Naive B cell (primary cell): Measurements from ENCODE around the gene TRMT10C. TPM values are rescaled to one million over a fixed set of nuclear protein-coding genes. Genes with fewer than 3 reads are reported as not detected.
A peak's percentile ranks its signal among the peaks of the same experiment; 100 is the strongest.
"Not testable (repeated sequence)": the region's sequence is repeated elsewhere in the genome, so short reads cannot be mapped to it uniquely, and the experiment has no call there.

Experiments used
- ATAC-seq, 2 donors: fragments of 150-1000 bp; cut with Tn5 transposase; 2 replicates each; pipeline ENCODE4 v1.10.0; 2021; ENCODE audit warnings: low read depth in 2 of 2, mild to moderate bottlenecking in 2 of 2, moderate library complexity in 2 of 2
- DNase-seq: peaks from one replicate; pipeline ENCODE4 v3.0.0; 2022
- H3K27ac Mint-ChIP-seq, 6 donors: one replicate each; pipeline ENCODE4 v1.8.0; 2020 to 2022; ENCODE audit warnings: mild to moderate bottlenecking in 6 of 6, mixed read lengths in 6 of 6, moderate library complexity in 5 of 6, inconsistent platforms in 2 of 6
- H3K27me3 Mint-ChIP-seq, 3 donors: one replicate each; pipeline ENCODE4 v1.8.0; 2021 to 2022; ENCODE audit warnings: mixed read lengths in 3 of 3, mild to moderate bottlenecking in 1 of 3
- H3K36me3 Mint-ChIP-seq, 2 donors: one replicate each; pipeline ENCODE4 v1.8.0; 2020 to 2022; ENCODE audit warnings: mixed read lengths in 2 of 2, inconsistent platforms in 1 of 2, mild to moderate bottlenecking in 1 of 2
- H3K4me1 Mint-ChIP-seq, 3 donors: one replicate each; pipeline ENCODE4 v1.8.0; 2020 to 2022; ENCODE audit warnings: mixed read lengths in 3 of 3, inconsistent platforms in 1 of 3, mild to moderate bottlenecking in 1 of 3, moderate library complexity in 1 of 3
- H3K4me3 Mint-ChIP-seq, 8 donors: one replicate each; pipeline ENCODE4 v1.8.0; 2020 to 2022; ENCODE audit warnings: mild to moderate bottlenecking in 8 of 8, mixed read lengths in 8 of 8, moderate library complexity in 8 of 8, inconsistent platforms in 2 of 8
- H3K9me3 Mint-ChIP-seq, 7 donors: one replicate each; pipeline ENCODE4 v1.8.0; 2020 to 2022; ENCODE audit warnings: mixed read lengths in 7 of 7, mild to moderate bottlenecking in 5 of 7, inconsistent platforms in 2 of 7, moderate library complexity in 1 of 7
- polyA plus RNA-seq, 6 donors: library from polyadenylated mRNA; unstranded; fragments of 300-500 nt; fragmentation: Illumina TruSeq; gene quantifications; one replicate each; pipeline ENCODE4 v1.2.3, GENCODE V29; 2021; ENCODE audit warnings: low read depth in 6 of 6

The TRMT10C gene
- polyA plus RNA-seq, 6 donors from 2014 or later, result 41.8 to 61.9 (median 52.6) TPM

- H3K4me1 Mint-ChIP-seq, result no peaks in the 10 kb centered on the region
- no peak for ATAC-seq
These were observed 30.1 kb upstream of the TRMT10C start for GRCh38 chr3:101531473-101532086.

DNA sequence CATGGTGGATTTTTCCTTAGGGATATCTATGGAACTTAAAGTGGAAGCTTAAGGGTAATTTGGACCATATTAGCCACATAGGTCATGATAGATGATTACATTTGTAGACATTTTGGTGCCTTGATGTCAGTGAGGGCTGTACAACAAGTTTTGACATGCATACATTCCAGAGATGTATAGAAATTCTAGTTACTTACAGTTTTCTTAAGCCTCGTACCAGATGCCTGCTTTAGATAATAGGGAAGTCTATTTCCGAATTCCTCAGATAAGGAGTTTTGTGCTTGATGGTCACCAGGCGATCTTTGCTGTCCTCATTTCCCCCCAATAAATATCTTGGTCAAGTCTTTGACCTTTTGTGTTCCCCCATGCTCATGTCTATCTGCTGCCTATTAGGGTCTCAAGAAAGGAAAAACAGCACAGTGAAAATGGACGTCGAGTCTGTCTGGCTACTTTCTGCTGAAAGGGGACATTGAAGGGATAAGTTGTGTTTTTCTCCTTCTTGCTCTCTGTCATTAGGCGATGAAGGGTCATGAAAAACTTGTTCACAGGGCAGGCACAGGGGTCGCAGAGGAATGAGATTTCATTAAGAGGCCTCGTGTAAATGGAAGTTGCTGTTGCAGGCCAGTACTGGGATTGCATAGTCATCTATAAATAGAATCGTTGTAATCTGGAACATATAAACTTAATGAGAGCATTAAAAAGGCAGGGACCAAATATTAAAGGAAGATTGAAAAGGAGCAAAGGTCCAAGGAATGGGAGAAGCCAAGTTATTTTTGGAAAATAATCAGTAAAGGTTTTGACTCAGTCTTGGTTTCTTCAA is 28.7 kb upstream of the TRMT10C start:
- no peak for DNase-seq
- Mint-ChIP-seq H3K4me1 (peaks cover 4 to 12% (median 8%) of the 10 kb centered on the region in 3 donors), H3K27ac (no peak overlapping the region), H3K4me3 (no peak overlapping the region), H3K27me3 (peaks cover 4 to 17% (median 10%) of the 10 kb centered on the region in 3 donors), H3K36me3 (peaks cover 0 to 4% of the 10 kb centered on the region in 2 donors), H3K9me3 (peaks cover 0 to 4% (median 2%) of the 10 kb centered on the region in 7 donors)
- no peak for ATAC-seq

More at GRCh38 chr3:101531473-101532086, 30.1 kb upstream of the TRMT10C start:
- no peak for DNase-seq
- H3K27ac Mint-ChIP-seq, result no peak overlapping the region
- H3K27me3 Mint-ChIP-seq, result peaks cover 4 to 17% (median 10%) of the 10 kb centered on the region in 3 donors
- peaks cover 0 to 4% (median 2%) of the 10 kb centered on the region in 7 donors for H3K9me3 Mint-ChIP-seq
- no peak overlapping the region for H3K4me3 Mint-ChIP-seq
- peaks cover 0 to 4% of the 10 kb centered on the region in 2 donors for H3K36me3 Mint-ChIP-seq

DNA sequence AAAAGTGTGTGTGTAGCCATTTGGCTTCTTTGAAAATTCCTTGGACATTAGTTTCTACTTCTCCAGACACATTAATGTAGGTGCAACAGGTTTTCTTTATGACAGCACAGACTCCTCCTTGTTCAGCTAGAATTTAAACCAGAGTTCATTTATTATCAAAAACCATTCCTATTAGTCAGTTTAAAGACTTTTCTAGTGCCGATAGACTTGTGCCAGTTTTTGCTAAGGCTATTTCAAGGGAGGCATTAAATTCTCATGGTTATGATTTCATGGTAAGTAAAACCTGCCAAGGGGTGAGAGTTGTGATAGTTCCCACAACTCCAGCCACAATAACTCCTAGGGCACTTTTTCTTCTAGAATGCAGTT is 28.1 kb upstream of the TRMT10C start:
- no peak for DNase-seq
- peaks cover 4 to 15% (median 8%) of the 10 kb centered on the region in 3 donors for H3K4me1 Mint-ChIP-seq
- peaks cover 4 to 17% (median 10%) of the 10 kb centered on the region in 3 donors for H3K27me3 Mint-ChIP-seq
- peaks cover 0 to 4% (median 2%) of the 10 kb centered on the region in 7 donors for H3K9me3 Mint-ChIP-seq
- peaks cover 0 to 4% of the 10 kb centered on the region in 2 donors for H3K36me3 Mint-ChIP-seq
- H3K4me3 Mint-ChIP-seq, result no peak overlapping the region
- ATAC-seq, result no peak
- H3K27ac Mint-ChIP-seq, result no peak overlapping the region

DNA sequence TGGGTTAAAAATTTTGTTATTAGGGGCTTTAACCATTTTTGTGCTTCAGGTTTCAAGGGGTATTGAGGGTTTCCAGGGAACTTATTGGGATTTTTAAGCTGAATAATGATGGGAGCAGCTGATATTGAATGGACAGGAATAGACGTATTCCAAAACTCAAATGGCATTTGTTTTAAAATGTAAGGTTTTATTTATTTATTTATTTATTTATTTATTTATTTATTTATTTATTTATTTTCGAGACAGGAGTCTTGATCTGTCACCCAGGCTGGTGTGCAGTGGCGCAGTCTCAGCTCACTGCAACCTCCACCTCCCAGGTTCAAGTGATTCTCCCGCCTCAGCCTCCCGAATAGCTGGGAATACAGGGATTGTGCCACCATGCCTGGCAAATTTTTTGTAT is 26.4 kb upstream of the TRMT10C start:
- peaks cover 4 to 15% (median 8%) of the 10 kb centered on the region in 3 donors for H3K4me1 Mint-ChIP-seq
- H3K36me3 Mint-ChIP-seq, result peaks cover 0 to 4% of the 10 kb centered on the region in 2 donors
- no peak overlapping the region for H3K27ac Mint-ChIP-seq
- ATAC-seq (no peak), DNase-seq (no peak)
- H3K27me3 Mint-ChIP-seq, result peaks cover 4 to 25% (median 24%) of the 10 kb centered on the region in 3 donors
- peaks cover 0 to 2% (median 0%) of the 10 kb centered on the region in 7 donors for H3K9me3 Mint-ChIP-seq
- no peak overlapping the region for H3K4me3 Mint-ChIP-seq

GRCh38 chr3:101536266-101536665 is 25.4 kb upstream of the TRMT10C start:
- Mint-ChIP-seq H3K27me3 (peaks cover 4 to 28% (median 25%) of the 10 kb centered on the region in 3 donors), H3K9me3 (no peaks in the 10 kb centered on the region), H3K36me3 (no peaks in the 10 kb centered on the region), H3K4me3 (no peak overlapping the region), H3K4me1 (peaks cover 4 to 15% (median 8%) of the 10 kb centered on the region in 3 donors), H3K27ac (peak overlapping the region in 1 of 6 donors; percentile 73)
- no peak for DNase-seq
- no peak for ATAC-seq

- Mint-ChIP-seq H3K4me1 (peaks cover 4 to 15% (median 8%) of the 10 kb centered on the region in 3 donors), H3K27me3 (peaks cover 6 to 28% (median 24%) of the 10 kb centered on the region in 3 donors), H3K27ac (peak overlapping the region in 2 of 6 donors; percentile 63 to 70)
- not testable (repeated sequence) for ATAC-seq, DNase-seq, H3K4me3 Mint-ChIP-seq, H3K9me3 Mint-ChIP-seq, H3K36me3 Mint-ChIP-seq
These were observed 24.7 kb upstream of the TRMT10C start for GRCh38 chr3:101536955-101537354.

DNA sequence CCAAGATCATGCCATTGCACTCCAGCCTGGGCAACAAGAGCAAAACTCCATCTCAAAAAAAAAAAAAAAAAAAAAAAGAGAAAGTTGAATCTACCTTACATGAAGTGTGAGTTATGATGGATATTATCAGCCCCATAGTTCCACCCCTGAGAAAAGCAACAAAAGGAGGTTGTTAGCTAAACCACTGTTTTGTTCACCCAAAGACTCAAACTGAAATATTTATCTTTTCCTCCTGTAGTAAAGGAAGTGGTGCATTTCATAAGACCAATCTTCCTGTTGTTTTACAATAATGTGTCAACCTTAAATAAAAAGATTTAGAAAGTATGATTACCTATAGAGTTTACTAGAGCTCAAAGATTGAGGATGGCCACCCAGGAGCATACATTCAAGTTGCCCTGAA is 18.7 kb upstream of the TRMT10C start:
- ATAC-seq, result no peak

DNA sequence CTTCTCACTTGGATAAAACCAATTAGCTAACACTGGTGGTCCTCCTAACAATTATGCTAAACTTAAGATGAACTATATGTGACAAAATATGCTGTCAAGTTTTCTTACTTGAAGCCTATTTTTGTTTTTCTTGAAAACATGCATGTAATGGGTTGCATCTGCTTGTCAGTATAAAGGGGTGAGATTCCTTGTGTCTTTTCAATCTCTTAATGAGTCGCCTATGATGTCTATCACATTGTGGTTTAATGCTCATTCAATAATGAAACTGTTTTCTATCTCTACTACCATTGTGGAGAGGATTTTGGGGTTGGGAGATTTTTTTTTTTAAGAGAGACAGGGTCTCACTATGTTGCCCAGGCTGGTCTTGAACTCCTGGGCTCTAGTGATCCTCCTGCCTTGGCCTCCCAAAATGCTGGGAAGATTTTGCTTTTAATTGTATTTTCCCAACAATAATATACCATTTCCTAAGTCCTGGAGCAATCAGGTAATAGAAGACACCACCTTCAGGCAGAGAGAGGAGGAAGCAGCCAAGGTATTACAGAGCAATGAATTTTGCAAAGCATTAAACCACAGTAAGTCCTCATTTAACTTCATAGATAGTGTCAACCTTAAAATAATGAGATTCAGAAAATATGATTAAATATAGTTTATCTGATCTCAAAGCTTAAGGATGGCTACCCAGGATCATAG is 17.4 kb upstream of the TRMT10C start:
- peak overlapping the region in 1 of 6 donors; percentile 74 for H3K27ac Mint-ChIP-seq
- no peak for DNase-seq
- H3K4me3 Mint-ChIP-seq, result no peak overlapping the region
- no peaks in the 10 kb centered on the region for H3K36me3 Mint-ChIP-seq
- no peak for ATAC-seq
- no peaks in the 10 kb centered on the region for H3K4me1 Mint-ChIP-seq
- no peaks in the 10 kb centered on the region for H3K9me3 Mint-ChIP-seq
- H3K27me3 Mint-ChIP-seq, result peaks cover 8 to 20% (median 16%) of the 10 kb centered on the region in 3 donors

More for the DNA sequence above, 18.7 kb upstream of the TRMT10C start:
- H3K27me3 Mint-ChIP-seq, result peaks cover 8 to 26% (median 16%) of the 10 kb centered on the region in 3 donors
- no peak for DNase-seq
- H3K9me3 Mint-ChIP-seq, result no peaks in the 10 kb centered on the region
- H3K36me3 Mint-ChIP-seq, result no peaks in the 10 kb centered on the region
- H3K4me1 Mint-ChIP-seq, result peaks cover 0 to 3% (median 0%) of the 10 kb centered on the region in 3 donors
- H3K27ac Mint-ChIP-seq, result no peak overlapping the region
- H3K4me3 Mint-ChIP-seq, result no peak overlapping the region

DNA sequence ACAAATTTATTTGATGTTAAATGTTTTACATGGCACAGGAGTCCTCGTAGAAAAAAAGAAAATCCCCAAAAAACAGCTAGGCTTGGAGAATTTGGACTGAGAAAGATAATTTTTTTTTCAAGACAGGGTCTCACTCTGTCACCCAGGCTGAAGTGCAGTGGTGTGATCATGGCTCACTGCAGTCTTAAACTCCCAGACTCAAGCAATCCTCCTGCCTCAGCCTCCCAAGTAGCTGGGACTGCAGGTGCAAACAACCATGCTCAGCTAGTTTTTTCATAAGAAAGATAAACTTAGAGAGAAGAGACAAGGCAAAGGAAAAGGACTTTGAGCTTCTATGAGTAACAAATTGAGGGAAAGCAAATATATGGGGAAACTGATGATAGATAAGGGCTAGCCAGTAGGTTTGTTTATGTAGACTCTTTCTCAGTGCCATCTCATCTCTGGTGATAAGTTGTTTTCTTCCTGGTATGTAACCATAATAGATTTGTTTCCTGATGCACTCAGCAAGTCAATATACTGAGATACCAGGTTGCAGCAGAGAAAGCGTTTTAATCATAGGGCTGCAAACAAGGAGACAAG is 13.1 kb upstream of the TRMT10C start:
- DNase-seq, result no peak
- Mint-ChIP-seq H3K4me3 (no peak overlapping the region), H3K27ac (no peak overlapping the region), H3K9me3 (peaks cover 0 to 3% (median 0%) of the 10 kb centered on the region in 7 donors), H3K4me1 (no peaks in the 10 kb centered on the region), H3K27me3 (peaks cover 9 to 21% (median 12%) of the 10 kb centered on the region in 3 donors), H3K36me3 (no peaks in the 10 kb centered on the region)
- no peak for ATAC-seq

GRCh38 chr3:101549473-101549872 is 12.2 kb upstream of the TRMT10C start:
- no peak for ATAC-seq
- H3K36me3 Mint-ChIP-seq, result peaks cover 0 to 1% of the 10 kb centered on the region in 2 donors
- peaks cover 0 to 3% (median 0%) of the 10 kb centered on the region in 7 donors for H3K9me3 Mint-ChIP-seq
- H3K4me3 Mint-ChIP-seq, result no peak overlapping the region
- no peak overlapping the region for H3K27ac Mint-ChIP-seq
- no peak for DNase-seq
- H3K4me1 Mint-ChIP-seq, result no peaks in the 10 kb centered on the region
- H3K27me3 Mint-ChIP-seq, result peaks cover 11 to 19% (median 13%) of the 10 kb centered on the region in 3 donors

- not testable (repeated sequence) for H3K4me1 Mint-ChIP-seq, H3K27ac Mint-ChIP-seq, H3K4me3 Mint-ChIP-seq, H3K9me3 Mint-ChIP-seq, ATAC-seq, H3K36me3 Mint-ChIP-seq, DNase-seq
- H3K27me3 Mint-ChIP-seq, result peaks cover 22 to 30% (median 25%) of the 10 kb centered on the region in 3 donors
These were observed 10.1 kb upstream of the TRMT10C start for GRCh38 chr3:101551359-101552081.

DNA sequence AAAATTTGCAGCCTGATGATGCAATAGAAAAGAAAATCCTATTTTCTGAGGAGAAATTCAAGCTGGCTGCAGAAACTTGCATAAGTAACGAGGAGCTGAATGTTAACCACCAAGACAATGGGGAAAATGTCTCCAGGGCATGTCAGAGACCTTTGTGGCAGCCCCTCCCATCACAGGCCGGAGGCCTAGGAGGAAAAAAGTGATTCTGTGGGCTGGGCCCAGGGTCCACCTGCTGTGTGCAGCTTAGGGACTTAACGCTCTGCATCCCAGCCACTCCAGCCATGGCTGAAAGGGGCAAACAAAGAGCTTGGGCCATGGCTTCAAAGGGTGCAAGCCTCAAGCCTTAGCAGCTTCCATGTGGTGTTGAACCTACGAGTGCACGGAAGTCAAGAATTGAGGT is 8.3 kb upstream of the TRMT10C start:
- not testable (repeated sequence) for H3K36me3 Mint-ChIP-seq, ATAC-seq, H3K4me3 Mint-ChIP-seq, H3K27ac Mint-ChIP-seq, H3K9me3 Mint-ChIP-seq, H3K4me1 Mint-ChIP-seq, DNase-seq
- H3K27me3 Mint-ChIP-seq, result peaks cover 29 to 36% (median 29%) of the 10 kb centered on the region in 3 donors
